Cerebellar cortex (tissue), 1 donor: Measurements from ENCODE around the gene SLC37A2.
"Not testable (repeated sequence)": the region's sequence is repeated elsewhere in the genome, so short reads cannot be mapped to it uniquely, and the experiment has no call there.

Experiments
- DNase-seq: peaks from one replicate; pipeline ENCODE4 v3.0.0-alpha.2; 2015; ENCODE audit warnings: low spot score

Gene SLC37A2

GRCh38 chr11:125084761-125085231 is 21.7 kb downstream of the SLC37A2 start:
- DNase-seq = no peak

- DNase-seq = no peak
These were observed 22.4 kb downstream of the SLC37A2 start for GRCh38 chr11:125085301-125086081.

GRCh38 chr11:125086633-125087296 is 23.7 kb downstream of the SLC37A2 start:
- DNase-seq = no peak

GRCh38 chr11:125088123-125088522 is 25.0 kb downstream of the SLC37A2 start:
- DNase-seq = no peak

GRCh38 chr11:125088576-125089455 is 25.7 kb downstream of the SLC37A2 start:
- DNase-seq = no peak

- DNase-seq = not testable (repeated sequence)
These were observed 26.4 kb downstream of the SLC37A2 start for GRCh38 chr11:125089481-125089880.

- DNase-seq = not testable (repeated sequence)
These were observed 27.0 kb downstream of the SLC37A2 start for GRCh38 chr11:125090151-125090550.

GRCh38 chr11:125090816-125091215 is 27.7 kb downstream of the SLC37A2 start:
- DNase-seq = no peak

- peak; percentile 79 for DNase-seq
These were observed 28.3 kb downstream of the SLC37A2 start for GRCh38 chr11:125091247-125091876.

GRCh38 chr11:125091877-125092664 is 29.0 kb downstream of the SLC37A2 start:
- no peak for DNase-seq

GRCh38 chr11:125092669-125093068 is 29.6 kb downstream of the SLC37A2 start:
- DNase-seq = no peak

GRCh38 chr11:125093502-125093901 is 30.4 kb downstream of the SLC37A2 start:
- DNase-seq = no peak

GRCh38 chr11:125094731-125095130 is 31.6 kb downstream of the SLC37A2 start:
- no peak for DNase-seq

GRCh38 chr11:125100136-125100535 is 37.0 kb downstream of the SLC37A2 start:
- no peak for DNase-seq

- DNase-seq = no peak
These were observed 38.5 kb downstream of the SLC37A2 start for GRCh38 chr11:125101596-125101995.

- no peak for DNase-seq
These were observed 38.9 kb downstream of the SLC37A2 start for GRCh38 chr11:125102025-125102424.

GRCh38 chr11:125102510-125102909 is 39.4 kb downstream of the SLC37A2 start:
- DNase-seq = no peak

GRCh38 chr11:125105926-125106325 is 42.8 kb downstream of the SLC37A2 start:
- no peak for DNase-seq

- DNase-seq = no peak
These were observed 45.4 kb downstream of the SLC37A2 start for GRCh38 chr11:125108469-125108868.

GRCh38 chr11:125110506-125110905 is 47.4 kb downstream of the SLC37A2 start:
- DNase-seq = no peak

- peak; percentile 56 for DNase-seq
These were observed 47.9 kb downstream of the SLC37A2 start for GRCh38 chr11:125111001-125111342.
